ENCODE data around the gene NRSN2.

NRSN2 gene

GRCh38 chr20:312866-313265 lies 34.0 kb upstream of the NRSN2 start:
- Mint-ChIP-seq H3K27me3 (no peaks in the 10 kb centered on the region), H3K27ac (no peak overlapping the region), H3K9me3 (no peaks in the 10 kb centered on the region), H3K4me3 (no peak overlapping the region), H3K4me1 (peaks cover 16% of the 10 kb centered on the region), H3K36me3 (ENCODE audit: low read depth) (no peaks in the 10 kb centered on the region)
- ATAC-seq: no peak
- no peak for DNase-seq

GRCh38 chr20:313402-313801 lies 33.5 kb upstream of the NRSN2 start:
- Mint-ChIP-seq H3K9me3 (no peaks in the 10 kb centered on the region), H3K4me3 (no peak overlapping the region), H3K4me1 (peaks cover 16% of the 10 kb centered on the region), H3K27me3 (no peaks in the 10 kb centered on the region), H3K27ac (no peak overlapping the region), H3K36me3 (ENCODE audit: low read depth) (peaks cover 1% of the 10 kb centered on the region)
- no peak for ATAC-seq
- DNase-seq: no peak

- Mint-ChIP-seq H3K4me3 (no peak overlapping the region), H3K36me3 (ENCODE audit: low read depth) (peaks cover 2% of the 10 kb centered on the region), H3K27ac (no peak overlapping the region), H3K27me3 (no peaks in the 10 kb centered on the region), H3K4me1 (peaks cover 16% of the 10 kb centered on the region), H3K9me3 (no peaks in the 10 kb centered on the region)
- ATAC-seq (no peak), DNase-seq (no peak)
These were observed 33.0 kb upstream of the NRSN2 start for GRCh38 chr20:313948-314347.

GRCh38 chr20:316316-317068 lies 30.4 kb upstream of the NRSN2 start:
- no peaks in the 10 kb centered on the region for H3K27me3 Mint-ChIP-seq
- no peak overlapping the region for H3K27ac Mint-ChIP-seq
- H3K9me3 Mint-ChIP-seq: no peaks in the 10 kb centered on the region
- no peak for DNase-seq
- H3K4me3 Mint-ChIP-seq: no peak overlapping the region
- peaks cover 3% of the 10 kb centered on the region for H3K4me1 Mint-ChIP-seq
- peaks cover 4% of the 10 kb centered on the region for H3K36me3 Mint-ChIP-seq (ENCODE audit: low read depth)
- ATAC-seq: no peak

- H3K27ac Mint-ChIP-seq: peak overlapping the region; percentile 85
- peaks cover 6% of the 10 kb centered on the region for H3K36me3 Mint-ChIP-seq (ENCODE audit: low read depth)
- peaks cover 26% of the 10 kb centered on the region for H3K4me1 Mint-ChIP-seq
- ATAC-seq (peak; percentile 65), DNase-seq (peak; percentile 96)
- H3K4me3 Mint-ChIP-seq: peak overlapping the region; percentile 86
- H3K27me3 Mint-ChIP-seq: no peaks in the 10 kb centered on the region
- no peaks in the 10 kb centered on the region for H3K9me3 Mint-ChIP-seq
These were observed 22.5 kb upstream of the NRSN2 start for GRCh38 chr20:324177-325044.

GRCh38 chr20:325045-325888 lies 21.6 kb upstream of the NRSN2 start, which contains the start of gene SOX12:
Gene SOX12 (plus strand): TSS chr20:325552. CDS start chr20:325925, 373 bp downstream.
- no peaks in the 10 kb centered on the region for H3K27me3 Mint-ChIP-seq
- ATAC-seq: peak; percentile 70
- H3K4me3 Mint-ChIP-seq: peak within 1 kb of the TSS; percentile 86
- no peaks in the 10 kb centered on the region for H3K9me3 Mint-ChIP-seq
- peak; percentile 99 for DNase-seq
- H3K4me1 Mint-ChIP-seq: peaks cover 30% of the 10 kb centered on the region
- H3K36me3 Mint-ChIP-seq (ENCODE audit: low read depth): peaks cover 4% of the 10 kb centered on the region
- peak within 1 kb of the TSS; percentile 85 for H3K27ac Mint-ChIP-seq

GRCh38 chr20:325889-326644 lies 20.8 kb upstream of the NRSN2 start:
- Mint-ChIP-seq H3K9me3 (no peaks in the 10 kb centered on the region), H3K27me3 (no peaks in the 10 kb centered on the region), H3K27ac (peak overlapping the region; percentile 79), H3K4me1 (peaks cover 35% of the 10 kb centered on the region), H3K36me3 (ENCODE audit: low read depth) (peaks cover 4% of the 10 kb centered on the region), H3K4me3 (peak overlapping the region; percentile 78)
- ATAC-seq: no peak
- DNase-seq: peak; percentile 65

GRCh38 chr20:326645-327185 lies 20.2 kb upstream of the NRSN2 start:
- H3K27me3 Mint-ChIP-seq: no peaks in the 10 kb centered on the region
- no peaks in the 10 kb centered on the region for H3K9me3 Mint-ChIP-seq
- no peak for DNase-seq
- no peak overlapping the region for H3K27ac Mint-ChIP-seq
- H3K36me3 Mint-ChIP-seq (ENCODE audit: low read depth): peaks cover 4% of the 10 kb centered on the region
- peak; percentile 5 for ATAC-seq
- peak overlapping the region; percentile 78 for H3K4me3 Mint-ChIP-seq
- peaks cover 35% of the 10 kb centered on the region for H3K4me1 Mint-ChIP-seq

- H3K36me3 Mint-ChIP-seq (ENCODE audit: low read depth): peaks cover 4% of the 10 kb centered on the region
- no peaks in the 10 kb centered on the region for H3K27me3 Mint-ChIP-seq
- H3K4me1 Mint-ChIP-seq: peaks cover 35% of the 10 kb centered on the region
- no peaks in the 10 kb centered on the region for H3K9me3 Mint-ChIP-seq
- ATAC-seq (peak; percentile 7), DNase-seq (peak; percentile 85)
- H3K4me3 Mint-ChIP-seq: peak overlapping the region; percentile 78
- peak overlapping the region; percentile 39 for H3K27ac Mint-ChIP-seq
These were observed 19.5 kb upstream of the NRSN2 start for GRCh38 chr20:327186-328026.

- H3K4me1 Mint-ChIP-seq: peaks cover 35% of the 10 kb centered on the region
- peak overlapping the region; percentile 78 for H3K4me3 Mint-ChIP-seq
- H3K9me3 Mint-ChIP-seq: no peaks in the 10 kb centered on the region
- ATAC-seq (no peak), DNase-seq (no peak)
- H3K27me3 Mint-ChIP-seq: no peaks in the 10 kb centered on the region
- H3K27ac Mint-ChIP-seq: peak overlapping the region; percentile 44
- H3K36me3 Mint-ChIP-seq (ENCODE audit: low read depth): peaks cover 4% of the 10 kb centered on the region
These were observed 18.6 kb upstream of the NRSN2 start for GRCh38 chr20:328027-328974.

- H3K36me3 Mint-ChIP-seq (ENCODE audit: low read depth): peaks cover 4% of the 10 kb centered on the region
- peaks cover 28% of the 10 kb centered on the region for H3K4me1 Mint-ChIP-seq
- H3K27me3 Mint-ChIP-seq: no peaks in the 10 kb centered on the region
- DNase-seq (no peak), ATAC-seq (no peak)
- H3K4me3 Mint-ChIP-seq: no peak overlapping the region
- H3K27ac Mint-ChIP-seq: peak overlapping the region; percentile 44
- H3K9me3 Mint-ChIP-seq: no peaks in the 10 kb centered on the region
These were observed 17.8 kb upstream of the NRSN2 start for GRCh38 chr20:328975-329695.

GRCh38 chr20:329851-330232 lies 17.1 kb upstream of the NRSN2 start:
- Mint-ChIP-seq H3K27me3 (no peaks in the 10 kb centered on the region), H3K27ac (no peak overlapping the region), H3K9me3 (no peaks in the 10 kb centered on the region), H3K4me3 (no peak overlapping the region), H3K36me3 (ENCODE audit: low read depth) (peaks cover 4% of the 10 kb centered on the region), H3K4me1 (peaks cover 24% of the 10 kb centered on the region)
- no peak for DNase-seq
- ATAC-seq: no peak

Measured in activated naive CD8-positive, alpha-beta T cell treated with anti-CD3 and anti-CD28 coated beads, Interleukin-2, amount 50 U/mL, for 24 hours (primary cell).